Left ventricle myocardium inferior (tissue), 1 donor: ENCODE results near the gene CLPX. TPM values are rescaled to one million over a fixed set of nuclear protein-coding genes. Genes with fewer than 3 reads are reported as not detected.

Source experiments
- DNase-seq: peaks from one replicate; pipeline ENCODE4 v3.0.0-alpha.2; 2020
- H3K27ac ChIP-seq: fragments of 200-600 bp; replicated peaks from 2 replicates; pipeline ENCODE4 v1.8.0; 2021
- H3K27me3 ChIP-seq: fragments of 200-600 bp; 2 replicates; pipeline ENCODE4 v1.8.0; 2021; ENCODE audit warnings: low read depth
- H3K36me3 ChIP-seq: fragments of 200-600 bp; 2 replicates; pipeline ENCODE4 v1.8.0; 2021
- H3K4me1 ChIP-seq: fragments of 200-600 bp; 2 replicates; pipeline ENCODE4 v1.8.0; 2021
- H3K4me3 ChIP-seq: fragments of 200-600 bp; 2 replicates; pipeline ENCODE4 v1.8.0; 2021; ENCODE audit warnings: mild to moderate bottlenecking, moderate library complexity
- H3K9me3 ChIP-seq: fragments of 200-600 bp; replicated peaks from 2 replicates; pipeline ENCODE4 v1.8.0; 2021
- CTCF ChIP-seq: fragments of 200-600 bp; IDR thresholded peaks from 2 replicates; pipeline ENCODE4 v1.8.0; 2021; ENCODE audit warnings: antibody characterized with exemption, mild to moderate bottlenecking, borderline replicate concordance
- intact Hi-C: fragments of 100-400 bp; cut with micrococcal nuclease; formaldehyde crosslinking; loops from one replicate; pipeline ENCODE4 v1.11.0; 2022
- total RNA-seq: library from RNA; stranded (reverse); fragmentation: NEBNext Ultra II Directional; extraction: Animal tissue kit (Norgen Biotek cat#: 25700); gene quantifications from one replicate; pipeline ENCODE4 v1.2.1, GENCODE V29; 2021
- donor health status: DM: no; HTN: yes; CAD: no; lungs with severe emphysema.

CLPX gene
- total RNA-seq, 1 donor from 2014 or later: 52.5 TPM

- intact Hi-C loops: no loop called here
- H3K27ac ChIP-seq: no peak within 1 kb of the TSS
- no peaks in the 10 kb centered on the region for H3K9me3 ChIP-seq
- peaks cover 3% of the 10 kb centered on the region for H3K4me1 ChIP-seq
- H3K36me3 ChIP-seq: peaks cover 78% of the 10 kb centered on the region
- H3K27me3 ChIP-seq: no peaks in the 10 kb centered on the region
- H3K4me3 ChIP-seq: no peak within 1 kb of the TSS
- TF ChIP-seq CTCF: no peak
- no peak for DNase-seq
Measured at GRCh38 chr15:65115086-65115485, 70.1 kb downstream of the CLPX start, which contains the start of gene UBAP1L. Gene UBAP1L (minus strand): TSS chr15:65115200. CDS start chr15:65106215, 8,985 bp downstream.

DNA sequence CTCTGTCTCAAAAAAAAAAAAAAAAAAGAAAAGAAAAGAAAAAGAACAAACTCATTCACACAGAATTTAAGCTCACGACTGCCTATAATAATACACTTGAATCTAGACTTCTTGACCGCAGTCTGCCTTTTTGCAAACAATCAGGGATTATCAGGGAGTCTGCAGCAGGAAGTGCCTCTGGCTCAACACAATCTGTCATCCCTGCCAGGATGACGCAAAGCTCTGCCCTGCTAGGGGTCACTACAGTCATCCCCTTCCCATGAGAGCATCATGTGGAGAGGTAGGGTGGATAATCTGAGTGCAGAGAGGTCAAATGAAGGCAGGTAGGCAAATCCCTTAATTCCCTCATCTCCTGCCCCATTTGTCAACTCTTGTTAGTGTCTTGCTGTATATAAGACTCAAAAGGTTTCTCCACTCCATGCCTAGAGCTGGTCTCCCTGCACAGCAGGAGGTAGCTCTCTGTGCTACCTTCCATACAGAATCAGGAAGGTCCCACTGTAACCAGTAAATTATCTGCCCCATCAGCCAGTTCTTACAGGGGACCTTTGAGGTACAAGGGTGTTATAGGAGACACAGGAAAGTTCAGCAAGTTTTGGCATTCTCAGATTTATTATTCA lies 74.4 kb downstream of the CLPX start:
- TF ChIP-seq CTCF: no peak
- no peak overlapping the region for H3K4me3 ChIP-seq
- peaks cover 48% of the 10 kb centered on the region for H3K36me3 ChIP-seq
- intact Hi-C loops: no loop called here
- H3K4me1 ChIP-seq: peaks cover 3% of the 10 kb centered on the region
- H3K27me3 ChIP-seq: no peaks in the 10 kb centered on the region
- H3K9me3 ChIP-seq: no peaks in the 10 kb centered on the region
- peak overlapping the region; percentile 33 for H3K27ac ChIP-seq
- no peak for DNase-seq

GRCh38 chr15:65106011-65106590 lies 79.0 kb downstream of the CLPX start:
- peaks cover 8% of the 10 kb centered on the region for H3K4me1 ChIP-seq
- no peak overlapping the region for H3K27ac ChIP-seq
- TF ChIP-seq CTCF: no peak
- peaks cover 35% of the 10 kb centered on the region for H3K36me3 ChIP-seq
- no peaks in the 10 kb centered on the region for H3K27me3 ChIP-seq
- DNase-seq: no peak
- intact Hi-C loops: loop anchor here (10.0 kb wide), 1 partner anchor 51 kb away; no protein-coding TSS in a partner anchor
- H3K9me3 ChIP-seq: no peaks in the 10 kb centered on the region
- no peak overlapping the region for H3K4me3 ChIP-seq

- no peaks in the 10 kb centered on the region for H3K9me3 ChIP-seq
- H3K4me1 ChIP-seq: peaks cover 5% of the 10 kb centered on the region
- no peak for TF ChIP-seq CTCF
- no peak for DNase-seq
- intact Hi-C loops: loop anchor here (10.0 kb wide), 1 partner anchor 50 kb away; no protein-coding TSS in a partner anchor
- H3K4me3 ChIP-seq: no peak overlapping the region
- H3K27me3 ChIP-seq: no peaks in the 10 kb centered on the region
- H3K27ac ChIP-seq: no peak overlapping the region
- H3K36me3 ChIP-seq: peaks cover 43% of the 10 kb centered on the region
Measured at GRCh38 chr15:65105038-65105437, 80.1 kb downstream of the CLPX start.

- no peak for DNase-seq
- peaks cover 5% of the 10 kb centered on the region for H3K4me1 ChIP-seq
- no peak for TF ChIP-seq CTCF
- no peak overlapping the region for H3K4me3 ChIP-seq
- intact Hi-C loops: loop anchor here (10.0 kb wide), 1 partner anchor 48 kb away; no protein-coding TSS in a partner anchor
- peaks cover 64% of the 10 kb centered on the region for H3K36me3 ChIP-seq
- no peaks in the 10 kb centered on the region for H3K9me3 ChIP-seq
- H3K27me3 ChIP-seq: no peaks in the 10 kb centered on the region
- H3K27ac ChIP-seq: no peak overlapping the region
Measured at GRCh38 chr15:65102912-65103311, 82.2 kb downstream of the CLPX start.
